Measurements from ENCODE around the gene ZNF558. TPM values are rescaled to one million over a fixed set of nuclear protein-coding genes. Genes with fewer than 3 reads are reported as not detected.

Gene ZNF558
- total RNA-seq, result 25.1 and 26.4 TPM in 2 replicates

- H3K27ac Mint-ChIP-seq, result peak within 1 kb of the TSS; percentile 97
- intact Hi-C loops (cut with micrococcal nuclease), result loop anchor here (1.0 to 10.0 kb wide), 3 partner anchors 308 to 1252 kb away; partner anchors contain the start of genes ELAVL1, SHFL and ZNF317
- peak; percentile 99 for DNase-seq
- peak within 1 kb of the TSS; percentile 90 for H3K4me3 Mint-ChIP-seq
- peaks cover 17% of the 10 kb centered on the region for H3K36me3 Mint-ChIP-seq (ENCODE audit: low read depth)
- H3K9me3 Mint-ChIP-seq, result peaks cover 4% of the 10 kb centered on the region
- H3K27me3 Mint-ChIP-seq, result peaks cover 2% of the 10 kb centered on the region
- peaks cover 15% of the 10 kb centered on the region for H3K4me1 Mint-ChIP-seq
These were observed at the start of gene ZNF558, which contains the start of gene MBD3L1 for GRCh38 chr19:8832132-8833021. TSS of gene ZNF558 (minus strand) at chr19:8832304. CDS start at chr19:8822659, 9,645 bp downstream. TSS of gene MBD3L1 (plus strand) at chr19:8832377. CDS start at chr19:8842679, 10,302 bp downstream.

- Mint-ChIP-seq H3K36me3 (ENCODE audit: low read depth) (no peaks in the 10 kb centered on the region), H3K27me3 (no peaks in the 10 kb centered on the region), H3K9me3 (peaks cover 16% of the 10 kb centered on the region), H3K4me3 (no peak overlapping the region), H3K4me1 (no peaks in the 10 kb centered on the region), H3K27ac (no peak overlapping the region)
- no peak for DNase-seq
- intact Hi-C loops (cut with micrococcal nuclease), result no loop called here
These were observed 49.4 kb upstream of the ZNF558 start for GRCh38 chr19:8881512-8881911.

GRCh38 chr19:8880868-8881488 is 48.9 kb upstream of the ZNF558 start:
- H3K36me3 Mint-ChIP-seq (ENCODE audit: low read depth), result no peaks in the 10 kb centered on the region
- H3K27ac Mint-ChIP-seq, result no peak overlapping the region
- H3K27me3 Mint-ChIP-seq, result no peaks in the 10 kb centered on the region
- no peak overlapping the region for H3K4me3 Mint-ChIP-seq
- no peaks in the 10 kb centered on the region for H3K4me1 Mint-ChIP-seq
- no peak for DNase-seq
- intact Hi-C loops (cut with micrococcal nuclease), result no loop called here
- peaks cover 16% of the 10 kb centered on the region for H3K9me3 Mint-ChIP-seq

- Mint-ChIP-seq H3K36me3 (ENCODE audit: low read depth) (no peaks in the 10 kb centered on the region), H3K27me3 (no peaks in the 10 kb centered on the region), H3K4me3 (no peak overlapping the region), H3K4me1 (no peaks in the 10 kb centered on the region), H3K9me3 (peaks cover 16% of the 10 kb centered on the region), H3K27ac (no peak overlapping the region)
- intact Hi-C loops (cut with micrococcal nuclease), result no loop called here
- DNase-seq, result no peak
These were observed 46.0 kb upstream of the ZNF558 start for GRCh38 chr19:8877854-8878705.

GRCh38 chr19:8866344-8866743 is 34.2 kb upstream of the ZNF558 start:
- H3K36me3 Mint-ChIP-seq (ENCODE audit: low read depth), result no peaks in the 10 kb centered on the region
- no peak for DNase-seq
- no peak overlapping the region for H3K27ac Mint-ChIP-seq
- H3K27me3 Mint-ChIP-seq, result no peaks in the 10 kb centered on the region
- intact Hi-C loops (cut with micrococcal nuclease), result no loop called here
- H3K4me3 Mint-ChIP-seq, result no peak overlapping the region
- H3K9me3 Mint-ChIP-seq, result peaks cover 4% of the 10 kb centered on the region
- H3K4me1 Mint-ChIP-seq, result no peaks in the 10 kb centered on the region

DNA sequence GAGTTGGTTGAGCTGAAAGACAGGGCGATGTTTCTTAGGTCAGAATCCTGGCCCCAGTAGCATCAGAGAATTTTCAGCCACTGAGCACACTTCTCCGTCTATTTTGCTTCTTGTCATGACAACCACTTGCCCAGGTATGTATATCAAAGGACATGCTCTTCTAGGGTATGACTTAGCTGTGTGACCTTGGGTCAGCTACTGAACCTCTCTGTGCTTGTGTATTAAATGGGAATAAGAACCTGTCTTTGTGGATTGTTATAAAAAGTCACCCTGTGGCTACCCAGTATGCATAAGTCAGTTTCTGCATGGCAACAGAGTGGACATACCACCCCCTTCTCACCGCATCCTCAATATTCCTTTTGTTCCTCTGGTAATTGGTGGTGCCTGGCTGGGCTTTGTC is 26.2 kb upstream of the ZNF558 start:
- Mint-ChIP-seq H3K36me3 (ENCODE audit: low read depth) (no peaks in the 10 kb centered on the region), H3K9me3 (peaks cover 3% of the 10 kb centered on the region), H3K27me3 (no peaks in the 10 kb centered on the region), H3K27ac (no peak overlapping the region), H3K4me1 (no peaks in the 10 kb centered on the region), H3K4me3 (no peak overlapping the region)
- intact Hi-C loops (cut with micrococcal nuclease), result no loop called here
- no peak for DNase-seq

GRCh38 chr19:8850488-8850887 is 18.4 kb upstream of the ZNF558 start:
- no peak overlapping the region for H3K4me3 Mint-ChIP-seq
- peaks cover 16% of the 10 kb centered on the region for H3K9me3 Mint-ChIP-seq
- no peaks in the 10 kb centered on the region for H3K27me3 Mint-ChIP-seq
- no peak for DNase-seq
- no peaks in the 10 kb centered on the region for H3K4me1 Mint-ChIP-seq
- H3K27ac Mint-ChIP-seq, result no peak overlapping the region
- no peaks in the 10 kb centered on the region for H3K36me3 Mint-ChIP-seq (ENCODE audit: low read depth)
- intact Hi-C loops (cut with micrococcal nuclease), result no loop called here

- Mint-ChIP-seq H3K36me3 (ENCODE audit: low read depth) (no peaks in the 10 kb centered on the region), H3K4me3 (no peak overlapping the region), H3K4me1 (no peaks in the 10 kb centered on the region), H3K9me3 (peaks cover 16% of the 10 kb centered on the region), H3K27ac (no peak overlapping the region), H3K27me3 (no peaks in the 10 kb centered on the region)
- no peak for DNase-seq
- intact Hi-C loops (cut with micrococcal nuclease), result no loop called here
These were observed 17.1 kb upstream of the ZNF558 start for GRCh38 chr19:8849232-8849631.

- H3K36me3 Mint-ChIP-seq (ENCODE audit: low read depth), result no peaks in the 10 kb centered on the region
These were observed 14.7 kb upstream of the ZNF558 start for GRCh38 chr19:8846819-8847218.

GRCh38 chr19:8840708-8841107 is 8.6 kb upstream of the ZNF558 start:
- no peaks in the 10 kb centered on the region for H3K9me3 Mint-ChIP-seq

More at GRCh38 chr19:8846819-8847218, 14.7 kb upstream of the ZNF558 start:
- Mint-ChIP-seq H3K9me3 (peaks cover 12% of the 10 kb centered on the region), H3K27me3 (no peaks in the 10 kb centered on the region), H3K4me1 (no peaks in the 10 kb centered on the region), H3K27ac (no peak overlapping the region), H3K4me3 (no peak overlapping the region)
- no peak for DNase-seq
- intact Hi-C loops (cut with micrococcal nuclease), result no loop called here

GRCh38 chr19:8835877-8836276 is 3.8 kb upstream of the ZNF558 start:
- H3K36me3 Mint-ChIP-seq (ENCODE audit: low read depth), result no peaks in the 10 kb centered on the region

More at GRCh38 chr19:8840708-8841107, 8.6 kb upstream of the ZNF558 start:
- Mint-ChIP-seq H3K36me3 (ENCODE audit: low read depth) (no peaks in the 10 kb centered on the region), H3K4me3 (no peak overlapping the region), H3K4me1 (no peaks in the 10 kb centered on the region), H3K27me3 (no peaks in the 10 kb centered on the region), H3K27ac (no peak overlapping the region)
- intact Hi-C loops (cut with micrococcal nuclease), result no loop called here
- no peak for DNase-seq

GRCh38 chr19:8835446-8835845 is 3.3 kb upstream of the ZNF558 start:
- Mint-ChIP-seq H3K36me3 (ENCODE audit: low read depth) (no peaks in the 10 kb centered on the region), H3K27ac (no peak overlapping the region), H3K4me3 (no peak overlapping the region), H3K9me3 (peaks cover 4% of the 10 kb centered on the region), H3K4me1 (peaks cover 12% of the 10 kb centered on the region), H3K27me3 (peaks cover 2% of the 10 kb centered on the region)
- no peak for DNase-seq
- intact Hi-C loops (cut with micrococcal nuclease), result loop anchor here (10.0 kb wide), 2 partner anchors 831 to 1249 kb away; partner anchors contain the start of genes ELAVL1 and SHFL

More at GRCh38 chr19:8835877-8836276, 3.8 kb upstream of the ZNF558 start:
- DNase-seq, result no peak
- intact Hi-C loops (cut with micrococcal nuclease), result loop anchor here (10.0 kb wide), 2 partner anchors 831 to 1249 kb away; partner anchors contain the start of genes ELAVL1 and SHFL
- peaks cover 12% of the 10 kb centered on the region for H3K4me1 Mint-ChIP-seq
- no peak overlapping the region for H3K27ac Mint-ChIP-seq
- H3K9me3 Mint-ChIP-seq, result peaks cover 4% of the 10 kb centered on the region
- H3K27me3 Mint-ChIP-seq, result peaks cover 2% of the 10 kb centered on the region
- no peak overlapping the region for H3K4me3 Mint-ChIP-seq

DNA sequence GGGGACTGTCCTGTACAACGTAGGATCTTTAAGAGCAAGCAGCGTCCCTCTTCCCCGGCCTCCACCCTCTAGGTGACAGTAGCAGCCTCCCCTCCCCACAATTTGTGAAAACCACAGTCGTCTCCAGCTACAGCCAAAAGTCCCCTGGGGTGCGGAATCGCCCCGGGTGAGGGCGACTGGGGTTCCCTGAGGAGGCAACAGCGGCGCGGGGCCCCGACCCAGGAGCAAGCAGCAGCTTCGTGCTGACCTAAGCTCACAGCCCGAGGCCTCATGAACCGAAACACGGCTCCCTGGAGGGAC is 322 bp downstream of the ZNF558 start:
- intact Hi-C loops (cut with micrococcal nuclease), result loop anchor here (1.0 to 10.0 kb wide), 3 partner anchors 309 to 1253 kb away; partner anchors contain the start of genes ELAVL1, SHFL and ZNF317
- peak overlapping the region; percentile 90 for H3K4me3 Mint-ChIP-seq
- DNase-seq, result no peak
- peaks cover 4% of the 10 kb centered on the region for H3K9me3 Mint-ChIP-seq
- H3K36me3 Mint-ChIP-seq (ENCODE audit: low read depth), result peaks cover 22% of the 10 kb centered on the region
- peaks cover 15% of the 10 kb centered on the region for H3K4me1 Mint-ChIP-seq
- peaks cover 2% of the 10 kb centered on the region for H3K27me3 Mint-ChIP-seq
- peak overlapping the region; percentile 89 for H3K27ac Mint-ChIP-seq
